IMR-90 (cell line): ENCODE results near the gene GINS1. TPM values are rescaled to one million over a fixed set of nuclear protein-coding genes. Genes with fewer than 3 reads are reported as not detected.

Experiments
- ATAC-seq: fragments of 200-7000 bp; cut with Tn5 transposase; 2 replicates; pipeline ENCODE4 v1.9.1; 2020; ENCODE audit warnings: low read depth, mild to moderate bottlenecking, moderate library complexity
- BruUV-seq: library from RNA; stranded (reverse); fragments of 400-500 nt; replicated peaks from 2 replicates; lab custom pipeline; 2021; lab: Mats Ljungman, UMichigan
- CTCF ChIA-PET: fragments of 300-600 bp; formaldehyde crosslinking; extraction: SDS; loops from one replicate; lab custom pipeline; 2021; ENCODE audit warnings: antibody characterized with exemption; lab: Yijun Ruan, JAX
- POLR2A ChIA-PET: fragments of 300-600 bp; sonication (Branson Sonifier 250); formaldehyde crosslinking; loops from one replicate; lab custom pipeline; 2022; ENCODE audit warnings: antibody characterized with exemption; ENCODE audit not compliant: unreplicated experiment; lab: Charles Lee
- DNase-seq: peaks from one replicate; pipeline ENCODE4 v3.0.0; 2013
- H2AFZ ChIP-seq: replicated peaks from 2 replicates; pipeline ENCODE3; 2013; ENCODE audit warnings: low read length, mild to moderate bottlenecking; ENCODE audit not compliant: poor library complexity
- H2AK5ac ChIP-seq: 2 replicates; pipeline ENCODE4 v1.6.1; 2013; ENCODE audit warnings: low read depth, low read length, inconsistent platforms
- H2AK9ac ChIP-seq: replicated peaks from 2 replicates; pipeline ENCODE3; 2013; ENCODE audit warnings: mild to moderate bottlenecking, low read depth, low read length, moderate library complexity; ENCODE audit not compliant: poor library complexity
- H2BK120ac ChIP-seq: 2 replicates; pipeline ENCODE4 v1.6.1; 2013; ENCODE audit warnings: low read depth, low read length, inconsistent platforms
- H2BK15ac ChIP-seq: 3 replicates; pipeline ENCODE4 v1.6.1; 2013; ENCODE audit warnings: low read depth, low read length, inconsistent platforms
- H2BK20ac ChIP-seq: 2 replicates; pipeline ENCODE4 v1.6.1; 2013; ENCODE audit warnings: low read depth, mild to moderate bottlenecking, inconsistent platforms, low read length, moderate library complexity
- H2BK5ac ChIP-seq: 2 replicates; pipeline ENCODE4 v1.6.1; 2013; ENCODE audit warnings: mild to moderate bottlenecking, low read depth, low read length, inconsistent platforms; ENCODE audit not compliant: poor library complexity, severe bottlenecking
- H3K14ac ChIP-seq: replicated peaks from 2 replicates; pipeline ENCODE4 v1.6.1; 2013; ENCODE audit warnings: low read depth, low read length, inconsistent platforms
- H3K18ac ChIP-seq: 2 replicates; pipeline ENCODE4 v1.6.1; 2013; ENCODE audit warnings: low read depth, low read length, control low read depth
- H3K23ac ChIP-seq: 2 replicates; pipeline ENCODE4 v1.6.1; 2013; ENCODE audit warnings: low read depth, low read length, inconsistent platforms
- H3K27ac ChIP-seq: 2 replicates; pipeline ENCODE4 v1.5.1; 2013; ENCODE audit warnings: mild to moderate bottlenecking, control low read depth, low read length; ENCODE audit not compliant: insufficient read depth
- H3K27me3 ChIP-seq: 2 replicates; pipeline ENCODE4 v1.6.1; 2013; ENCODE audit warnings: low read length; ENCODE audit not compliant: control insufficient read depth, insufficient read depth
- H3K36me3 ChIP-seq: 2 replicates; pipeline ENCODE4 v1.6.1; 2013; ENCODE audit warnings: low read length, mixed read lengths; ENCODE audit not compliant: control insufficient read depth, insufficient read depth
- H3K4ac ChIP-seq: 2 replicates; pipeline ENCODE4 v1.6.1; 2013; ENCODE audit warnings: low read depth, low read length, inconsistent platforms
- H3K4me1 ChIP-seq: 2 replicates; pipeline ENCODE4 v1.6.1; 2013; ENCODE audit warnings: low read length, mixed read lengths; ENCODE audit not compliant: control insufficient read depth, insufficient read depth
- H3K4me2 ChIP-seq: 2 replicates; pipeline ENCODE4 v1.6.1; 2013; ENCODE audit warnings: low read depth, mild to moderate bottlenecking, control low read depth, low read length, moderate library complexity
- H3K4me3 ChIP-seq: 2 replicates; pipeline ENCODE4 v1.5.1; 2013; ENCODE audit warnings: low read depth, mild to moderate bottlenecking, control low read depth, low read length, moderate library complexity; ENCODE audit not compliant: insufficient read depth
- H3K56ac ChIP-seq: 2 replicates; pipeline ENCODE4 v1.6.1; 2013; ENCODE audit warnings: low read length, inconsistent platforms; ENCODE audit not compliant: insufficient read depth; ENCODE audit errors: extremely low read depth
- H3K79me1 ChIP-seq, 2 experiments: 2 replicates each; pipeline ENCODE4 v1.6.1; 2013; ENCODE audit warnings: low read length in 2 of 2, inconsistent platforms in 1 of 2, low read depth in 1 of 2
- H3K9ac ChIP-seq: 2 replicates; pipeline ENCODE4 v1.6.1; 2013; ENCODE audit warnings: low read depth, low read length, control low read depth
- H3K9me1 ChIP-seq: 2 replicates; pipeline ENCODE4 v1.6.1; 2013; ENCODE audit warnings: low read length, inconsistent platforms; ENCODE audit not compliant: insufficient read depth
- H3K9me3 ChIP-seq: 2 replicates; pipeline ENCODE4 v1.6.1; 2013; ENCODE audit warnings: low read length; ENCODE audit not compliant: control insufficient read depth, insufficient read depth
- H4K20me1 ChIP-seq: 2 replicates; pipeline ENCODE4 v1.6.1; 2013; ENCODE audit warnings: low read length, inconsistent platforms; ENCODE audit not compliant: insufficient read depth
- H4K5ac ChIP-seq: 2 replicates; pipeline ENCODE4 v1.6.1; 2013; ENCODE audit warnings: mild to moderate bottlenecking, low read depth, low read length, control low read depth
- H4K8ac ChIP-seq, 2 experiments: 2 replicates each; pipeline ENCODE4 v1.6.1; 2013; ENCODE audit warnings: low read depth in 2 of 2, low read length in 2 of 2, control low read depth in 1 of 2, inconsistent platforms in 1 of 2
- H4K91ac ChIP-seq: 2 replicates; pipeline ENCODE4 v1.6.1; 2013; ENCODE audit warnings: low read depth, low read length, inconsistent platforms; ENCODE audit not compliant: insufficient read depth
- CEBPB ChIP-seq: IDR thresholded peaks from 2 replicates; pipeline ENCODE4 v1.6.1; 2012; ENCODE audit warnings: low read depth, low read length, improper control_type of control experiment
- NFE2L2 ChIP-seq: fragments of 150-350 bp; IDR thresholded peaks from 2 replicates; pipeline ENCODE4 v1.6.1; 2016; ENCODE audit warnings: low read depth, mild to moderate bottlenecking, low read length
- POLR2A ChIP-seq: IDR thresholded peaks from 2 replicates; pipeline ENCODE4 v1.6.1; 2012; ENCODE audit warnings: mild to moderate bottlenecking, low read depth, low read length
- WGBS, 2 experiments: methylation state at CpG; one replicate each; pipeline versions ENCODE4 v1.1.5 to v1.1.7; 2013; ENCODE audit warnings: missing lambda C conversion rate in 2 of 2; ENCODE audit not compliant: insufficient read length in 1 of 2; ENCODE audit errors: extremely low coverage in 2 of 2; 5-methylcytosine and 5-hydroxymethylcytosine counted together
- dilution Hi-C: fragments of 300-500 bp; cut with HindIII; formaldehyde crosslinking; loops from one replicate; pipeline ENCODE4 v1.14.3; 2018; ENCODE audit warnings: low sequenced_read_pairs; ENCODE audit not compliant: unreplicated experiment
- in situ Hi-C: fragments of 300-500 bp; cut with MboI; formaldehyde crosslinking; loops from 3 replicates; pipeline ENCODE4 v1.14.3; 2019; ENCODE audit warnings: low sequenced_read_pairs, inconsistent platforms, mixed read lengths
- intact Hi-C: fragments of 100-400 bp; cut with micrococcal nuclease; formaldehyde crosslinking; loops from 2 replicates; pipeline ENCODE4 v1.10.0; 2022
- polyA plus RNA-seq, 3 experiments: library from polyadenylated mRNA; depleted of rRNA; stranded (reverse); fragments of >200 nt; gene quantifications; 2 replicates each; pipeline ENCODE4 v1.2.3, GENCODE V29; 2012; ENCODE audit warnings: low replicate concordance in 1 of 3
- total RNA-seq: library from RNA; depleted of rRNA; stranded (reverse); fragments of >200 nt; gene quantifications from 2 replicates; pipeline ENCODE4 v1.2.3, GENCODE V29; 2012
- TF ChIP-seq, protein P1 (sequence below): fragments of 150-350 bp; IDR thresholded peaks from 2 replicates; pipeline ENCODE4 v1.6.1; 2017; ENCODE audit warnings: mild to moderate bottlenecking, antibody characterized with exemption, low read length, low read depth
- TF ChIP-seq, protein P2 (sequence below): fragments of 150-350 bp; IDR thresholded peaks from 2 replicates; pipeline ENCODE4 v1.6.1; 2016; ENCODE audit warnings: low read depth, mild to moderate bottlenecking, low read length, moderate library complexity, borderline replicate concordance

GINS1 gene
- total and polyA plus RNA-seq, 2 of the 4 experiments (the other 2 are of a cell fraction) = 4.9 to 6.6 TPM

DNA sequence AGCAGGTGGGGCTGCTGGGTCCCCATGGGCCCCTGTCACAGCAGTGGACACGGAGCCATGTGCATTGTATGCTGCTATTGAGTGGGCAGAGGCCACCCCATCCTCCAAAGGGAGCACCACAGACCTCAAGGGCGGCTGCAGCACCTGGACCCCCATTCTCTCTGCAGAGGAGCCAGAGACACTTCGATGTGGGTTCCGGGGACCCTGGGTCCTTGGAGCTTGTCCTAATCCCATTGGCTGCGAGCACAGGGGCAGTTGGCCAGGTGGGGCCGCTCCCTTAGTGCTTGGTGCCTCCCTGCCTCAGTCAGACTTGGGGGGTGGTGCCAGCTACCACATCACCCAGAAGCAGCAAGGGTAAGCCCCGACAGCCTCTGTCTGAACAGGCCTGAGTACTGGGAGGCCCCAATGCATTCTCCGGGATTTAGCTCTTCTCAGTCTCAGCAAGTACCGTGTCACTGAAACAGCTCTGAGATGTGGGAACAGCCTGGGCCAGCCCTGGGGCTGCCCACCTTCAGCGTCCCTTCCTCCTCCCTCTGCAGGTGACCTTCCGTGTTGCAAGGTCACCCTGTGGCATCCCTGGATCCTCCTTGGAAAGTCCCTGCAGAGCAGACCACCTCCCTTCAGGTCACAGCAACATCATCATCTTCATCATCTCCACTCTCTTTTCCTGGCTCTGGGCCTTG is 73.9 kb downstream of the GINS1 start:
- no peak overlapping the region for H3K18ac ChIP-seq
- H3K4me2 ChIP-seq = no peak overlapping the region
- POLR2A ChIA-PET = no interaction called here
- H2AK5ac ChIP-seq = no peak overlapping the region
- H2BK20ac ChIP-seq = no peak overlapping the region
- H2BK120ac ChIP-seq = no peak overlapping the region
- no peak overlapping the region for H2BK15ac ChIP-seq
- H2AK9ac ChIP-seq = peak overlapping the region; percentile 28
- H4K20me1 ChIP-seq = no peaks in the 10 kb centered on the region
- no peak overlapping the region for H3K9ac ChIP-seq
- no peak overlapping the region for H3K4ac ChIP-seq
- in situ Hi-C loops = no loop called here
- no peaks in the 10 kb centered on the region for H3K79me1 ChIP-seq
- no peak overlapping the region for H3K14ac ChIP-seq
- H3K9me3 ChIP-seq = no peaks in the 10 kb centered on the region
- no peaks in the 10 kb centered on the region for H3K27me3 ChIP-seq
- H2BK5ac ChIP-seq = no peak overlapping the region
- no peak for TF ChIP-seq POLR2A
- TF ChIP-seq, protein P1, sequence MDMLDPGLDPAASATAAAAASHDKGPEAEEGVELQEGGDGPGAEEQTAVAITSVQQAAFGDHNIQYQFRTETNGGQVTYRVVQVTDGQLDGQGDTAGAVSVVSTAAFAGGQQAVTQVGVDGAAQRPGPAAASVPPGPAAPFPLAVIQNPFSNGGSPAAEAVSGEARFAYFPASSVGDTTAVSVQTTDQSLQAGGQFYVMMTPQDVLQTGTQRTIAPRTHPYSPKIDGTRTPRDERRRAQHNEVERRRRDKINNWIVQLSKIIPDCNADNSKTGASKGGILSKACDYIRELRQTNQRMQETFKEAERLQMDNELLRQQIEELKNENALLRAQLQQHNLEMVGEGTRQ = no peak
- TF ChIP-seq, protein P2, sequence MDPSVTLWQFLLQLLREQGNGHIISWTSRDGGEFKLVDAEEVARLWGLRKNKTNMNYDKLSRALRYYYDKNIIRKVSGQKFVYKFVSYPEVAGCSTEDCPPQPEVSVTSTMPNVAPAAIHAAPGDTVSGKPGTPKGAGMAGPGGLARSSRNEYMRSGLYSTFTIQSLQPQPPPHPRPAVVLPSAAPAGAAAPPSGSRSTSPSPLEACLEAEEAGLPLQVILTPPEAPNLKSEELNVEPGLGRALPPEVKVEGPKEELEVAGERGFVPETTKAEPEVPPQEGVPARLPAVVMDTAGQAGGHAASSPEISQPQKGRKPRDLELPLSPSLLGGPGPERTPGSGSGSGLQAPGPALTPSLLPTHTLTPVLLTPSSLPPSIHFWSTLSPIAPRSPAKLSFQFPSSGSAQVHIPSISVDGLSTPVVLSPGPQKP = no peak
- no peak for TF ChIP-seq NFE2L2
- TF ChIP-seq CEBPB = no peak
- CTCF ChIA-PET = no interaction called here
- no peaks in the 10 kb centered on the region for H3K9me1 ChIP-seq
- no peak overlapping the region for H4K8ac ChIP-seq
- no peak overlapping the region for H3K27ac ChIP-seq
- H3K56ac ChIP-seq = no peak overlapping the region
- peaks cover under 1% of the 10 kb centered on the region for H3K4me1 ChIP-seq
- H3K4me3 ChIP-seq = no peak overlapping the region
- DNase-seq (no peak), ATAC-seq (no peak)
- peaks cover 42% of the 10 kb centered on the region for H3K36me3 ChIP-seq
- WGBS, 2 experiments = 94% methylated on average over 3 of the region's 11 CpGs; no CpG with 5 or more reads in 1 of the 2 experiments
- H2AFZ ChIP-seq = no peak overlapping the region
- H4K5ac ChIP-seq = no peak overlapping the region
- no peak overlapping the region for H3K23ac ChIP-seq
- dilution Hi-C loops = no loop called here
- BruUV-seq = no TSS peak
- intact Hi-C loops = loop anchor here (10.0 kb wide), 1 partner anchor 113 kb away; no protein-coding TSS in a partner anchor
- no peak overlapping the region for H4K91ac ChIP-seq
